Renal pelvis (tissue), 4 donors: ENCODE results near the gene PIM2. TPM values are rescaled to one million over a fixed set of nuclear protein-coding genes. Genes with fewer than 3 reads are reported as not detected.
A peak's percentile ranks its signal among the peaks of the same experiment; 100 is the strongest.

Experiments used
- DNase-seq: peaks from one replicate; pipeline ENCODE4 v3.0.0-alpha.2; 2013
- polyA plus RNA-seq, 3 donors: library from polyadenylated mRNA; unstranded; fragments of 120-200 nt; gene quantifications; one replicate each; pipeline ENCODE4 v1.2.1, GENCODE V29; 2013; ENCODE audit not compliant: insufficient read length in 3 of 3

The PIM2 gene
- polyA plus RNA-seq, 3 donors: 6.5 to 7.9 (median 6.9) TPM

GRCh38 chrX:48937054-48937907 is 18.5 kb upstream of the PIM2 start:
- no peak for DNase-seq

DNA sequence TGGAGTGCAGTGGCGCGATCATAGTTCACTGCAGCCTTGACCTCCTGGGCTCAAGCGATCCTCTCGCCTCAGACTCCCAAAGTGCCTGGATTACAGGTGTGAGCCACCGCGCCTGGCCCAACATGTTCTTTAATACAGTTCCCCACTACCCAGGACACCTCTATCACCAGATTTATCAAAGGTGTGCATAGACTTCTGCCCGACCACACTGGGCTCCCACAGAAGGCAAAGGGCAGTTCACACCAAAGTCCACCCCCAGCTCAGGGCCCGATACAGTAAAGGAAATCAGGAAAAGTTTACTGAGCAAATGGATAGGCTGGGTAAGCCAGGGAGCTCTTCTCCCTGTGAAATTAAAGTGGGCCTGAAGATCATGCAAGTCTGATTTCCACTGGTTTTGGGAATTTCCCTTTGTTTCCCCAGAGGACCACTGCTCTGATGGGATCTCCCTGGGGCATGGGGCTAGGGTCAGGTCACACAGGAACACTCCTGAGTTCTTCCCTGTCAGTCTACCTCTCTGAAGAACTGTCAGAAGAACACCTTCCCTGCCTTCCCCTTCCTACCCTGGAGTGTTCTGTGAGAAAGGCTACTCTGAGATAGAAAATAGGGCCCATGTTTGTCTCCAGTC is 17.7 kb upstream of the PIM2 start:
- DNase-seq: no peak

DNA sequence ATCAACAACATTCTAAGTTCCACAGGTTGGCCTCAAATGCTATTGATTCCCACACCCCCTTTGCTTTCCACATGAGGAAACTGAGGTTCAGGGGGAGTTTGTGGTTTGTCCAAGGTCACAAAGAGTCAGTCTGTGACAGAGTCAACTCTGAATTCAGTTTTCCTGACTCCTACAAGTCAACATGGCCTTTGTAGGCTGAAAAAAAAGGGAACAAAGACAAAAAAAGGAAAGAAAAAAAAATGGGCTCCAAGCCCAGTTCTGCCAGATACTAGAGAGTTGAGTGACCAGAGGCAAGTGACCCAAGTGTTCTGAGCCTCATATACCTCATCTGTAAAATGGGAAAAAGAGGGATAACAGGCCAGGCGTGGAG is 16.5 kb upstream of the PIM2 start:
- no peak for DNase-seq

- DNase-seq: no peak
Measured at GRCh38 chrX:48934581-48935300, 15.9 kb upstream of the PIM2 start.

GRCh38 chrX:48933757-48934156 is 14.9 kb upstream of the PIM2 start:
- DNase-seq: no peak

- DNase-seq: no peak
Measured at GRCh38 chrX:48927736-48928382, 9.0 kb upstream of the PIM2 start.

GRCh38 chrX:48927123-48927522 is 8.3 kb upstream of the PIM2 start:
- DNase-seq: no peak

DNA sequence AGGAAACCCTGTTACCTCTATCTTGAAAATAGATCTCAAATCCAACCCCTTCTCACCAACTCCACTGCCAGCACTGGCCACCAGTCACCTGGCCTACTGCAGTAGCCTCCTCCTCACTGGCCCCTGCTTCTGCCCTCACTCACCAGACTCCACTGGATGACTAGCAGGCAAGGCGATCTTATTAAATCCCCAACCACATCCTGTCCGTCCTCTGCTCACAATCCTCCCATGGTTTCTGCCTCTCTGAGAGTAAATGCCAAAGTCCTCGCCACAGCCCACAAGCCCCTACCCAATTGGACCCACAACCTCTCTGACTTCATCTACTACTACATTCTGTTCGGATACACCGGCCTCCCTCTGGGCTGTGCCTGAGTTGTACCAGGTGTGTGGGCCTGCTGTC is 5.4 kb upstream of the PIM2 start:
- DNase-seq: no peak

- DNase-seq: no peak
Measured at GRCh38 chrX:48923771-48924170, 4.9 kb upstream of the PIM2 start.

DNA sequence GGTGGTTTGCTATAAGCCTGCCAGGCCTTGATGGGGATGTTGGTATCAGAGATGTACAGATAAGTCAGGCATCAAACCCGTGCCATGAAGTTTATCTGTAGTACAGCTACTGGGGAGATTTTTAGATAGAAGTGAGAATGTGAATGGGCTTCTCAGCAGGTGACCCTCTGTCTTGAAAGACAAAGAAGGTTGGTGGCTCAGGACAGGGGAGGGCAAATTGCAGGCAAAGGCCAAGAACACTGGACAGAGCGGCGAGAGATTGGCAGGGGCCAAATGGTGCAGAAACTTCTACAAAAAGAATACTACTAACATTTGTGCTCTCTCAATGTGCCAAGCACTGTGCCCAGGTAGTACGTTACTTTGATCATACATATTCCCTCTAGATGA is 1.9 kb upstream of the PIM2 start:
- no peak for DNase-seq

DNA sequence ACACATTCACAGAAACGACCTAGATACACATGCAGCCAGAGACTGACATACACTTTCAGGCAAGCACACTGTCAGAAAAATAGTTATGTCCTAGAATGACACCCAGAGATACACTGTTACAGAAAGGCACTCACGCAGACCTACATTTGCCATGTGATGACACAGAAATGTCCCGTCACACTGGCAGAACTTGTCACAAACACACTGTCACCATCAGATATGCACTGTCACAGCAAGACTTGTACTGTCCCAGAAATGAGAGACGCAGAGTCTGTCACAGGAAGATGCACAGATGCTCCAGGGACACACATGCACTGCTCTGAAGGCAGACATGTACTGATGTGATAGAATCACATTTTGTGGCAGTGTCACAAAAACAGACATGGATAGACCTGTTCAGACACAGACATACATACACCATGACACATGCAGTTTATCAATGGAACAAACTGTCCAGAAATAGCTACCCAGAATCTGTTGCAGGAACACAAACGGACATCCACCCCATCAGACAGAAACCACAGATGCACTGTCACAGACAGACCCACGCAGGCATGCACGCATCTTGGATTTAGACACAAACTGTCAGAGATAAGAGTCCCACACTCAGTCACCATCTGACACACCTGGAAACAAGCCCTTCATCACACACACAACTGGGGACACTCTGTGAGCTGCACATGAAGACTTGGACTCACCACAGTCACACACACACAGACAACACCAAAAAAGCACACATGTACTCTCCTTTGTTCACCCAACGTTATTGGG is 1.3 kb upstream of the PIM2 start:
- DNase-seq: no peak

DNA sequence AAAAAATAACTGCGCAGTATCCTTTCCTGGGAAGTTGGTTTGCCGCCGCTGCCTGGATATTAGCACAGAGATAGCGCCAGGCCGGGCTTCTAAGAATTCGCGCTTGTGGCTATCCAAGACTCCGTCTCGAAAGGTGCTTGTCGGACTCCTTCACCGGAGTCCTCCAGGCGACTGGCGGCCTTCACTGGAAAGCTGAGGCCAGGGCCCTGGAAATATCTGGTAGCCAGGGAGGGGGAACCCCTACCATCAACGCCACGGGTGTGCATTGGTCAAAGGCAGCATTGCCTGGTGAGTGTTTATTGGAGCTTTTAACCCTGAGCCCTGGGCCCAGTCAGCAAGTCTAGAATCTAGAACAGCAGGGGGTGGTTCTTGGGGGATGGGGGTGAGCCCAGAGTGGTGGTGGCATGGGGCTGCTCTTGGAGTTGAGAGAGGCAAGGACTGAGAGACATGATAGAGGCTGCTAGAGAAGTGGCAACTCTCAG is 577 bp upstream of the PIM2 start:
- no peak for DNase-seq

GRCh38 chrX:48918301-48918642 is 552 bp downstream of the PIM2 start:
- no peak for DNase-seq

- peak; percentile 85 for DNase-seq
Measured at GRCh38 chrX:48917139-48918001, 1.5 kb downstream of the PIM2 start.

GRCh38 chrX:48914593-48915493 is 4.0 kb downstream of the PIM2 start:
- DNase-seq: no peak

- no peak for DNase-seq
Measured at GRCh38 chrX:48913605-48914366, 5.0 kb downstream of the PIM2 start.

DNA sequence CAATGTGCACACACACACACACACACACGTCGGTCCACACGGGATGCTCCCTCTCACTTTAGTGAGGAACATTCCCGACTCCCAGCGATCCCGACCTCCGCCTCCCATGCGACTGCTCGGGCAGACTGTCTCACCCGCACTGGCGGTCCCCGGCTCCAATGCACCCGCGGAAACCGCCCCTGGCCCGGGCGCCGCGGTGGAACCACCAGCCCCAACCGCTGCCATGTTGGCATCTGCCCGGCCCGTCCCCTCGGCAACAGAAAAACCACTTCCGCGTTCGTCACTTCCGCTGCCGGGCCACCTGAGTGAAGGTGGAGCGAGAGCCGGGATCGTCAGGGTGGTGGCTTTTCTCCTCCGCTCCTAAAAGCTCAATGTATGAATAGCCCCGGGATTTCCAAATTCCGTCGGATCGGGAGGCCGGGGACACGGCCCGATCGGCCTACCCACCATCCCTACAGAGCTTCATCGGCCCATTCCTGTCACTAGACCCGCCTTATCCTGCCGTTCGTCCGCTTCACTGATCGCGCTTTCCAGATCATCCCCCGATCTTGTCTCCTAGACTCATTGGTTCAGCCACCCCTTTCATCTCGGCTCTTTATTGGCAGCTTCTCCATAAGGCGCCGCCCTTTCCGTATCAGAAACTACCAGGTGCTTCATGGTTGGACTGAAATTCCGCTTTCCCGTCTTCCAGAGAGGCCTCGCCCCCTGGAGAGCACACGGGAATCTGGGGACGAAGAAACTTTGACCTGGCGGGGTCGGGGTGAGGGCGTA is 7.2 kb downstream of the PIM2 start, which contains the start of gene SLC35A2:
TSS of gene SLC35A2 (minus strand) at position 235 of the 771 bp plus-strand sequence. CDS start at position 225, 10 bp downstream.
- peak; percentile 74 for DNase-seq

DNA sequence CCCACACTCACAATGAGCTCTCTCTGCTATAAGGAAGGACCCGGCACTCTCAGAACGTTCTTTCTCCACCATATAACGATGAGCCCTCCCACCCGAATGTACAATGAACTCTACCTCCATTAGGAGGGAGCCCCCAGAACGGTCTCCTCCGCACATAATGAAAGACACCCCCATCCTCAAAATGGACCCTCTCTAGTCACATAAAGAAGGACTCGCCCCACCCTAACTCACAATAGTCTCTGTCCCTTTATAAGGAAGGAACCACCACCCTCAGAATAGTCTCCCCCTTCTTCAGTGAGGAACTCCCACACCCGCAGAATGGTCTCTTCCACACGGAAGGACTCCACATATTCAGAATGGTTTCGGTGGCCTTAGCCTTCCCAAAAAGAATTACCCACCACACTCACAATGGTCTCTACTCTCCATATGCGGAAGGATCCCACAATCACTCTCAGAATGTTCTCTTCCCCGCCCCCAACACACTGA is 7.9 kb downstream of the PIM2 start:
- no peak for DNase-seq
